Naive thymus-derived CD8-positive, alpha-beta T cell (primary cell): ENCODE results near the gene PTPRE. TPM values are rescaled to one million over a fixed set of nuclear protein-coding genes. Genes with fewer than 3 reads are reported as not detected.

Source experiments
- ATAC-seq, 2 donors: fragments of 150-1000 bp; cut with Tn5 transposase in 1 of 2; sonication (Bioruptor Pico), chemical (Tn5 transposase) in 1 of 2; 1 replicate in 1 of 2; 2 replicates in 1 of 2; pipeline ENCODE4 v1.10.0; 2021; ENCODE audit warnings: mild to moderate bottlenecking in 2 of 2, moderate library complexity in 2 of 2
- POLR2A ChIA-PET: fragments of 350-600 bp; sonication (Branson Sonifier 250); formaldehyde crosslinking; loops from one replicate; lab custom pipeline; 2021; ENCODE audit warnings: antibody characterized with exemption; lab: Charles Lee
- DNase-seq, 10 donors: peaks; one replicate each; pipeline versions ENCODE4 v3.0.0 to v3.0.0-alpha.2; 2020 to 2022
- H3K27ac Mint-ChIP-seq, 10 donors: one replicate each; pipeline ENCODE4 v1.8.0; 2020 to 2022; ENCODE audit warnings: mild to moderate bottlenecking in 10 of 10, mixed read lengths in 10 of 10, moderate library complexity in 4 of 10, inconsistent platforms in 1 of 10
- H3K27me3 Mint-ChIP-seq, 5 donors: one replicate each; pipeline ENCODE4 v1.8.0; 2021 to 2022; ENCODE audit warnings: mixed read lengths in 5 of 5
- H3K36me3 Mint-ChIP-seq, 3 donors: one replicate each; pipeline ENCODE4 v1.8.0; 2020 to 2022; ENCODE audit warnings: mixed read lengths in 3 of 3, mild to moderate bottlenecking in 2 of 3, inconsistent platforms in 1 of 3
- H3K4me1 Mint-ChIP-seq, 4 donors: one replicate each; pipeline ENCODE4 v1.8.0; 2021 to 2022; ENCODE audit warnings: mixed read lengths in 4 of 4
- H3K4me3 Mint-ChIP-seq, 10 donors: one replicate each; pipeline ENCODE4 v1.8.0; 2020 to 2022; ENCODE audit warnings: mild to moderate bottlenecking in 10 of 10, mixed read lengths in 10 of 10, moderate library complexity in 6 of 10, inconsistent platforms in 1 of 10
- H3K9me3 Mint-ChIP-seq, 9 donors: one replicate each; pipeline ENCODE4 v1.8.0; 2020 to 2022; ENCODE audit warnings: mixed read lengths in 9 of 9, mild to moderate bottlenecking in 3 of 9, inconsistent platforms in 1 of 9, moderate library complexity in 1 of 9
- polyA plus RNA-seq, 3 donors: library from polyadenylated mRNA; unstranded; fragments of 300-500 nt; fragmentation: Illumina TruSeq; gene quantifications; one replicate each; pipeline ENCODE4 v1.2.3, GENCODE V29; 2021
- total RNA-seq, 8 experiments: library from RNA in 2 of 8; stranded (reverse) in 2 of 8; gene quantifications; one replicate each; pipeline ENCODE4 v1.2.3 and lab custom pipeline; 2021 to 2026

Gene PTPRE
- total and polyA plus RNA-seq, 5 experiments from 2014 or later, result 7.8 to 29.5 (median 17.6) TPM

DNA sequence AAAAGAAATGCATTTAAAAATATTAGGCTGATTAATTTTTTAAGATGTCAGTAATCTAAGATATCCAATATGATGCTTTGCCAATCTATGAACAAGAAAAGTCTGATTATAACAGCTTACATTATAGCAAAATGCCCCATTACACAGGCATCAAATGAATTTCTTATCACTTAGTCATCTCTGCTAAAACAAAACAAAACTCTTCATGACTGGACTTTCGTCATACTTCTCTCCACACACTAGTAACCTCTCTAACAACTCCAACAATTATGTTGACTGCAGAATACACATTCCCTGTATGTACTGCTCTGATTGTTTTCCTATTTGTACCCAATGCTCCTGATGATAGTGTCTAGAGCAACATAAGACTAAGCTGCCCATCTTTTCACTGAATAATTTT, 223.1 kb downstream of the PTPRE start:
- POLR2A ChIA-PET, result interaction anchor here (1.2 kb wide), 1 partner anchor 12 kb away, joined by 3 read pairs; no protein-coding TSS in a partner anchor
- Mint-ChIP-seq H3K27ac (no peak overlapping the region), H3K4me3 (no peak overlapping the region)

More for the DNA sequence above, 223.1 kb downstream of the PTPRE start:
- no peak for ATAC-seq
- no peaks in the 10 kb centered on the region for H3K9me3 Mint-ChIP-seq
- peaks cover 5 to 14% (median 12%) of the 10 kb centered on the region in 4 donors for H3K4me1 Mint-ChIP-seq
- no peaks in the 10 kb centered on the region for H3K36me3 Mint-ChIP-seq
- no peak for DNase-seq
- peaks cover 2 to 5% (median 4%) of the 10 kb centered on the region in 5 donors for H3K27me3 Mint-ChIP-seq

Other genes starting within 250 kb of the PTPRE start
- gene FOXI2, start 169.9 kb upstream of the PTPRE start, total RNA-seq, result not detected
- gene FOXI2, start 169.9 kb upstream of the PTPRE start, polyA plus RNA-seq, result not detected
- not detected for gene CLRN3, start 14.2 kb upstream of the PTPRE start, total RNA-seq
- not detected for gene CLRN3, start 14.2 kb upstream of the PTPRE start, polyA plus RNA-seq
- under 1 TPM; 0.08 to 0.34 TPM for gene MKI67, start 219.3 kb downstream of the PTPRE start, total RNA-seq
- 1 to 10 TPM in 1 of 3 donors, under 1 TPM in 1, not detected in 1; 0.77 to 2.4 TPM for gene MKI67, start 219.3 kb downstream of the PTPRE start, polyA plus RNA-seq